ENCODE results near the gene HCK. TPM values are rescaled to one million over a fixed set of nuclear protein-coding genes. Genes with fewer than 3 reads are reported as not detected.

The HCK gene
- total and polyA plus RNA-seq, 2 donors = 8.3 to 12.2 TPM

DNA sequence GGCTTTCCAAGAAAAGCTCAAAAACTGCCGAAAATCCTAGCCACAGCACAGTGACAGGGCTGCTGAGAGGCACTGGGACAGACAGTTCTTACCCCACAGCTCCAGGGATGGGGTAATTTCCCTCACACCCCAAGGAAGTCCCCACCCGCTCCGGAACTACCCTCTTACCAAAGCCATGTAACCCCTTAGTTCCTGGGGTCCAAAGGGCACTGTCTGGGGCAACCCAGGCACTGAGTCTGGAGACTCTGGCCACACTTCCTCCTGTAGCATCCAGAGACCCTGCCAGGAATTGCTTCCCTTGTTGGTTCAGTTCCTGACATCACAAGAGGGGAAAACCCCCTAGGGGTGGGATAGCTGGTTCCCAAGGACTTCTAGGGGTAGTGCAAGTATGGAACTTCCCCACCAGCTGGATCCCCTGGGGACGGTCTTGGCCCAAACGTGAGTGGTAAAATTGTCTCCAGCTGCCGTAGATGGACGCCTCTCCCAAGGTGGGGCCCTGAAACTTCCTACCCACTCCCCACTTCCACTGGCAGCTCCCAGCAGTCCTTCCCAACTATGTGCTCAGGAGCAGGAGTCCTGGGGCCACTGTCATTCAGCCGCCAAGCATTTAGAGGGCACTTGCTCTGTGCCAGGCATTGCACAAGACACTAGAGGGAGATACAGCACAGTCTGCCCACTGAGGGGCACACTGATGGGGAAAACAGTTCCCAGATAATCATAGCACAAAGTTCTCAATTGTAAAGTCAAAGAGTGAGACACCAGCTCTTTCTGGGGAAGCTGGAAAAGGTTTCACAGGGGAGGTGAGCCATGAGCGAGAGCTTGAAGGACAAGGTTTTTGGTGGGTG, 17.2 kb upstream of the HCK start:
- WGBS = 52% methylated on average over 9 of the region's 9 CpGs
- H3K36me3 ChIP-seq (ENCODE audit: insufficient read depth) = no peaks in the 10 kb centered on the region
- DNase-seq (ENCODE audit: extremely low spot score) = no peak

DNA sequence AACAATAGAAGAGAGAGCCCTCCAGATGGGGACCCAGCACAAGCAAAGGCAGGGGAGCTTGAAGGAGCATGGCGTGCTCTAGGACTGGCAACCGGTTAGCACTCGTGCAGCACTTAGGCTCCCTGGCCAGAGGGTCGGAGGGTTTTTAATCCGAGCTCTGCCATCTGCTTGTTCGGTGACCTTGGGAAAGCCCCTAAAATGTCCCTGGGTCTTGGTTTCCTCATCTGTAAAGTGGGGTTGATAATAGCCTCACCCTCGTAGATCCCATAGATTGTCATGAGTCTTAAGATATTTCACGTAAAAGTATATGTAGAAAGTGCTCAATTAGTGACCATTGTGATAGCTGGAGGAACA, 16.6 kb upstream of the HCK start:
- H3K4me3 ChIP-seq (ENCODE audit: low read depth, low read length) = no peak overlapping the region
- no peak for DNase-seq (ENCODE audit: extremely low spot score)
- WGBS = 82% methylated on average over 8 of the region's 8 CpGs
- H3K36me3 ChIP-seq (ENCODE audit: insufficient read depth) = no peaks in the 10 kb centered on the region
- H3K4me1 ChIP-seq (ENCODE audit: insufficient read depth) = no peaks in the 10 kb centered on the region
- no peak overlapping the region for H3K27ac ChIP-seq (ENCODE audit: low read depth)

More for the DNA sequence above, 17.2 kb upstream of the HCK start:
- H3K4me1 ChIP-seq (ENCODE audit: insufficient read depth) = no peaks in the 10 kb centered on the region
- no peak overlapping the region for H3K4me3 ChIP-seq (ENCODE audit: low read depth, low read length)
- no peak overlapping the region for H3K27ac ChIP-seq (ENCODE audit: low read depth)

DNA sequence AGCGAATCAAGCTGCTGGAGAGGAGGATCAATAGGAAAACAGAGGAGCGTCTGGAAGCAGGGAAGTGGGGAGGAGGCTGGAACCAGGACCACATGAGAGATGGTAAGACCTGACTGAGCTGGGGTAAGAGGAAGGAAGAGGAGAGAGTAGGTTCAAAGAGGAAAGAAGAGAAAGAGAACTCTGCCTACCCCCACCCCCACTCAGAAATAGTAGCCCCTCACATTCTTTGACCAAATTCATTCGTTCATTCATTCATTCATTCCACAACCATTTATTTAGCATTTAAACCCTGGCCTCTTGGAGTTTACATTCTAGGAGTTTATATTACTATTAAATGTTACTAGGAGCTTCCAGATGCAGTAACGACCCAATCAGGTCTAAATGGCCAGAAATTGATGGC, 15.8 kb upstream of the HCK start:
- no peaks in the 10 kb centered on the region for H3K36me3 ChIP-seq (ENCODE audit: insufficient read depth)
- WGBS = 45% methylated on average over 4 of the region's 4 CpGs
- DNase-seq (ENCODE audit: extremely low spot score) = no peak
- no peak overlapping the region for H3K27ac ChIP-seq (ENCODE audit: low read depth)
- no peaks in the 10 kb centered on the region for H3K4me1 ChIP-seq (ENCODE audit: insufficient read depth)
- H3K4me3 ChIP-seq (ENCODE audit: low read depth, low read length) = no peak overlapping the region

DNA sequence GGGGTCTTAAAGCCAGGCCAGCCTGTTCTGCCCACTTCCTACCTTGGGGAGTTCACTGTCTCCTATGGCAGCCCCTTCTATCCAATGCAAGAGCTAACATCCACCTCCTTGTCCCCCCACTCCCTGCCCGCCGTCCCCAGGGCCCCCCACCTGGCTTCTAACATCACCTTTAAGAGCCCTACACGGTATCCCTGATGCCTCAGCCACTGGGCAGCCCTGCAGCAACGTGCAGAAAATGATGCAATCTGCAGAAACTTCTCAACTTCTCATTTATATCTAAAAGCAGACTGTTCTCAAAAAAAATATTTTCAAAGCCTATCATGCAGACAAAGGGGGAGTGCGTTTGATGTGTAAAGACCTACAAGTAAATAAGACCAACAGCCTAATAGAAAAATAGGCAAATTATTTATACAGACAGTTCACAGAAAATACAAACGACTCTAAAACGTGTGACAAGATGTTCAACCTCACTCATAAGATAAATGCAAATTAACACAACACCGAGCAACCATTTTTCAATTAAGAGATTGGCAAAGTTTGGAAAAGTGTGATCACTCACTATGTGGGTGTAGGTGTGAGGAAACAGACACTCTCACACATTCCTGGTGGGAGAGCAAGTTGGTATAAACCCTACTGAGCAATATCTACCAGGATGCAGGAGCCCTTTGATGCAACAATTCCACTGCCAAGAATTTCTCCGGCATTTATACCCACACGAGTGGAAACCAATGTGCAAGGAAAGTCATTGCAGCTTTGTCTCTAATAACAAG, 15.1 kb upstream of the HCK start:
- no peaks in the 10 kb centered on the region for H3K4me1 ChIP-seq (ENCODE audit: insufficient read depth)
- H3K4me3 ChIP-seq (ENCODE audit: low read depth, low read length) = no peak overlapping the region
- H3K27ac ChIP-seq (ENCODE audit: low read depth) = no peak overlapping the region
- H3K36me3 ChIP-seq (ENCODE audit: insufficient read depth) = no peaks in the 10 kb centered on the region
- DNase-seq (ENCODE audit: extremely low spot score) = no peak
- WGBS = 61% methylated on average over 10 of the region's 10 CpGs

DNA sequence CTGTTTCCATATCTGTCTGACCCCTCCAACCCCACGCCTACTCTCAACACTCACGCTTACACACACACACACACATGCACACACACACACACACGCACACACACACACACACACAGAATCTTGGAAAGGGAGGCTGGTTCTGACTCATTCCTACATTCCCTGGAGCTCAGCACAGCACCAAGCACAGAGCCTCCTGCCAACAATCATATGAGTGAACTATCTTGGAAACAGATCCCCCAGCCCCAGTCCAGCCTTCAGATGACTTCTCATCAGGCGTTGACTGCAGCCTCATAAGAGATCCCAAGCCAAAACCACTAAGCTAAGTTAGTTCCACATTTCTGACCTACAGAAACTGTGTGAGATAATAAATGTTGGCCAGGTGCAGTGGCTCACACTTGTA, 14.1 kb upstream of the HCK start:
- Histone ChIP-seq H3K36me3 (ENCODE audit: insufficient read depth) (no peaks in the 10 kb centered on the region), H3K4me3 (ENCODE audit: low read depth, low read length) (no peak overlapping the region), H3K4me1 (ENCODE audit: insufficient read depth) (no peaks in the 10 kb centered on the region), H3K27ac (ENCODE audit: low read depth) (no peak overlapping the region)
- no peak for DNase-seq (ENCODE audit: extremely low spot score)
- WGBS = 83% methylated on average over 4 of the region's 4 CpGs

DNA sequence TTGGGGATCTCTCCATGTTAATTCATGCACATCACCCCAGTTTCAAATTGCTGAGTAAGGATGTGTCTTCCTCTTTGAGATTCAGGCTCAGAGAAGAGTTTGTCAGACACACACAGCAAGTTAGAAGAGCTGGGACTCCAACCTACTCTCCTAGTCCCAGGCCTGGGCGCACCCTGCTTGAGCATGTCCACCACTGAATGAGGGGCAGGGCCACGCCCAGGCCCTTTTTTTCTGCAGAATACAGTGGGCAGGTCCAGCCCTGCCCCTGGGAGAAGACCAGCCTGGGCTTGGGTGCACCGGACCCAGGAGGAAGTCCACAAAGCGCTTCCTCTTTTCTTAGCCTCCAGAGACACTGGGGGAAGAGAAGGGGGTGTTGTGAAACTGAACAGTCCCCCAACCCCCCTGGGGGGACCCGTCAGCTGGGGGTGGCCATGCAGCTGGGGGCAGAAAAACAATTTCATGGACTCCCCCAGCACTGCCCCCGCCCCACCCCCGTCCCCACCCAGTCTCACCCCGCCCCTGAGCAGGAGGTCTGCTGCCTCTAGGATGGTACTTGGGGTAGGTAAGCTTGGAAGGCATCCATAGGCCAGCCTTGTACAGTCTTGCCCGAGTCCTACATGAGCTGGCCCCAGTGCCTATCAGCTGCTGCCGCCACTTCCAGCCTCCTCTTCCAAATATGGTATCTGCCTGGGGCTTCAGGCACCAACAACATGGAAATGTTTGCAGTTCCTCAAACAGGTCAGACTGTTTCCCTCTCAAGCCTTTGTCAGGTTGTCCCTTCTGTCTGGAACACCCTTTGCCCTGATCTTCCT, 11.7 kb upstream of the HCK start:
- no peak for DNase-seq (ENCODE audit: extremely low spot score)
- H3K4me3 ChIP-seq (ENCODE audit: low read depth, low read length) = no peak overlapping the region
- H3K27ac ChIP-seq (ENCODE audit: low read depth) = no peak overlapping the region
- H3K36me3 ChIP-seq (ENCODE audit: insufficient read depth) = no peaks in the 10 kb centered on the region
- WGBS = 61% methylated on average over 10 of the region's 10 CpGs
- no peaks in the 10 kb centered on the region for H3K4me1 ChIP-seq (ENCODE audit: insufficient read depth)

DNA sequence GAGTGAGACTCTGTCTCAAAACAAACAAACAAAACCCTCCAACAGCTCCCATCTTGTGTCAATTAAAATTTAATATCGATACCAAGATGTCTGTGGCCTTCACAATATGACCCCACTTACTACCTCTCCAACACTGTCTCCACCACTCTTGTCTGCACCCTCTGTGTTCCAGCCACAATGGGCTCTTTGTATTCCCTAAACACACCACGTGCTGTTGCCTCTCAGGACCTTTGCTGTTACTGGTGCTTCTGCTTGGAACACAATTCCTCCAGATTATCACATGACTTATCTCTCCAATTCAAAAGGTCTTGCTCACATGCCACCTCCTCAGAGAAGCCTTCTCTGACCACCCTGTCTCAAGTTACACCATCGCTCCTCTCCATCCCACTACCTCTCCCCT, 6.0 kb upstream of the HCK start:
- no peak overlapping the region for H3K4me3 ChIP-seq (ENCODE audit: low read depth, low read length)
- no peak overlapping the region for H3K27ac ChIP-seq (ENCODE audit: low read depth)
- WGBS = 69% methylated on average over 3 of the region's 3 CpGs
- H3K36me3 ChIP-seq (ENCODE audit: insufficient read depth) = no peaks in the 10 kb centered on the region
- no peak for DNase-seq (ENCODE audit: extremely low spot score)
- H3K4me1 ChIP-seq (ENCODE audit: insufficient read depth) = no peaks in the 10 kb centered on the region

DNA sequence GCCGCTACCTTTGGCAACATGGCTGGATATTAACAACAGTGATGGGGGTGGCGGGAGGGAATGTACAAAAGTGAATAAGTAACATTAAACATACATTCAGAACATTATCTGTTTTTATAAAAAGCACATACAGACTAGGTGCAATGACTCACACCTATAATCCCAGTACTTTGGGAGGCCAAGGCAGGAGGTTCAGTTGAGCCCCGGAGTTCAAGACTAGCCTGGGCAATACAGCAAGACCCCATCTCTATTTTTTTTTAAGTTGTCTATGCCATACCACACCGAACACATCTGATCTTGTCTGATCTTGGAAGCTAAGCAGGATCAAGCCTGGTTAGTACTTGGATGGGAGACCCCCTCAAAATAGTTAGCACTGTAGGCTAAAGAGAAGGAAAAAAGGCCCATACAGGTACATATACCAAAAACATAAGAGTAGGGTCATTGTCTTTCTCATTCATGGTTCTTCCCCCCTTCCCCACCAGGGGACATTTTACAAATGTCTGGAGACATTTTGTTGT, 1.7 kb upstream of the HCK start:
- Histone ChIP-seq H3K36me3 (ENCODE audit: insufficient read depth) (no peaks in the 10 kb centered on the region), H3K4me3 (ENCODE audit: low read depth, low read length) (no peak overlapping the region), H3K4me1 (ENCODE audit: insufficient read depth) (no peaks in the 10 kb centered on the region), H3K27ac (ENCODE audit: low read depth) (no peak overlapping the region)
- WGBS = 91% methylated on average over 4 of the region's 4 CpGs
- no peak for DNase-seq (ENCODE audit: extremely low spot score)

DNA sequence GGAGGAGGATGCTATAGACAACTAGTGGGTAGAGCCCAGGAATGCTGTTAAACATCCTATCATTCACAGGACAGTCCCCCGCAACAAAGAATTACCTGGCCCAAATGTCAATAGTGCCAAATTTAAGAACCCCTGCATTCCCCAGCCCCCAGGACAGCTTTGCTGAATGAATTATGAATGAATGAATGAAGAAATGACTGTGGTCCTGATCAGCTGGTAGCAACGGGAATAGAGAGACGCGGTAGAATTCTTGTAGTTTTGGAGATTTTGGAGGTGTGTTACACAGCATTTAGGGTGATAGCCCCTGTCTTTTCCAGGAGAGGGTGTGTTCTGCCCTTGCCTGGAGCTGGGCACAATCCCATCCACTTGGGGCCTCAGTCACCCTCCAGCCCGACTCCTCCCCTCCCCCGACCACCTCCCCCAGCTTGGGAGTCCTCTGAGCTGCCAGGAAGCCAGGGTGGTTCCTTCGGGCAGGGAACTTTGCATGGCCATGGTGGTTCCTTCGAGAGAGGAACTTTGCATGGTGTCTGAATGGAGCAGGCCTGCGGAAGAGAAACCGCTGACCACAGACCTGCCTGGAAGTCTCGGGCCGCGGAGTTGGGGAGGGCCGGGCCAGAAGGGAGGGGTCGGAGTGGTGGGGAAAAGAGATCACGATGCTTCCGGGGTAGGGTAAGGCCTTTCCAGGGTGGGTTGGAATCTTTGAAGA, 1.0 kb upstream of the HCK start:
- Histone ChIP-seq H3K27ac (ENCODE audit: low read depth) (no peak overlapping the region), H3K4me3 (ENCODE audit: low read depth, low read length) (no peak overlapping the region), H3K4me1 (ENCODE audit: insufficient read depth) (no peaks in the 10 kb centered on the region), H3K36me3 (ENCODE audit: insufficient read depth) (no peaks in the 10 kb centered on the region)
- DNase-seq (ENCODE audit: extremely low spot score) = no peak
- WGBS = 19% methylated on average over 17 of the region's 17 CpGs

DNA sequence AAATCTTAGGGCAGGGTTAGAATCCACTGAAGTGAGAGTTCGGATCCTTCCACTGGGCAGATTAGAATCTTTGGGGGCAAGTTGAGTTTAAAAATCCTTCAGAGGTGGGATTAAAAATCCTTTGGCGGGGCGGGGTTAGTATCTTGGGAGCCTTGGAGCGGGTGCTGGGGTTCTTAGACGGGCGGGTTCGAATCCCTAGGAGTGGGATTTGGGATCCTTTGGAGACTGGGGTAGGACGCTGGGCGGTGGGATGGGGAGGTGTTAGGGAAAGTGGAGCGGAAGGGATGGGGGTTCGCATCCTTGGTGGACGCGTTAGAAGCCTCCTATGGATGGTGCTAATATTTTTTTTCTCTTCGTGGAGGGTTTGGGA, 337 bp upstream of the HCK start:
- H3K27ac ChIP-seq (ENCODE audit: low read depth) = no peak overlapping the region
- WGBS = 7% methylated on average over 14 of the region's 14 CpGs
- H3K4me3 ChIP-seq (ENCODE audit: low read depth, low read length) = no peak overlapping the region
- H3K4me1 ChIP-seq (ENCODE audit: insufficient read depth) = no peaks in the 10 kb centered on the region
- no peaks in the 10 kb centered on the region for H3K36me3 ChIP-seq (ENCODE audit: insufficient read depth)
- no peak for DNase-seq (ENCODE audit: extremely low spot score)

DNA sequence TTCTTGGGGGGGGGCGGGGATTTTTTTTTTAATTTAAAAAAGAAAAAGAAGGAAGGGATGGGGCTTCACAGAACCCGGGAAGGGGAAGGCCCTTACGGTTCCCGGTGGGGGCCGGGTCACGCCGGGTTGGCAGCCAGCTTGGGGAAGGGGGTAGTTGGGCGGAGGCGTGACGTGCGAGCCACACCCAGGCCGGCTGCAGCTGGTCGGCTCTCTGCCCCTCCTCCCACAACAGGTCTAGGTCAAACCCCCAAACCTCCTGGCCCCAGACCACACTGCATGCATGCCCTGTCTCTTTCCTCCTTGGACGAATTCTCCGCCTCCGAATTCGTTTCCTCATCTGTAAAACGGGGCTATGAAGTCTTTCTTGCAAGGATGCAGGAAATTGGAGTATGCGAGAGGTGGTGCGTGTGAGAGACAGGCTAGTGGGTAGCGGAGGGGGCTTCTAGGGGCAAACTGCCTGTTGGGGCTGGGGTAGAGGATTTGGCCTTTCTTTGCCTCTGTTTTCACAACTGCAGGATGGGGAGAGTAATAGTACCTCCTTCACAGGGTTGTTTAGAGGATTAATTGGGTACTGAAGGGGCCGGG, 828 bp downstream of the HCK start:
- no peaks in the 10 kb centered on the region for H3K4me1 ChIP-seq (ENCODE audit: insufficient read depth)
- WGBS = 14% methylated on average over 22 of the region's 22 CpGs
- no peak overlapping the region for H3K27ac ChIP-seq (ENCODE audit: low read depth)
- no peaks in the 10 kb centered on the region for H3K36me3 ChIP-seq (ENCODE audit: insufficient read depth)
- DNase-seq (ENCODE audit: extremely low spot score) = no peak
- H3K4me3 ChIP-seq (ENCODE audit: low read depth, low read length) = no peak overlapping the region

DNA sequence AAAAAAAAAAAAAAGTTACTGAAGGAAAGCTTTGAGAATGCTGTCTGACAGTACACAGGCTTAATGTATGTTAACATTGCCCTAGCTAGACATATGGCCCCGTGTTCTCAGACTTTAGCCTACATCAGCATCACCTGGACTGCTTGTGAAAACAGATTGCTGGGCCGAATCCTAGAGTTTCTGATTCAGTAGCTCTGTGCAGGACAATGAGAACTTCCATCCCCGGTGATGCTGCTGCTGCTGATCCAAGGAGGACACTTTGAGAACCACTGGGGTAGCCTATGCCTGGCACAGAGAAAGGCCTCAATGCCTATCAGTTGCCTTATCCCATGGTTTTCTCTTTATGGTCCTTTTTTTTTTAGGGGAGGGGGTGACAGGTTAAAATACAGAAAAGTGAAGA, 1.6 kb downstream of the HCK start:
- DNase-seq (ENCODE audit: extremely low spot score) = no peak
- Histone ChIP-seq H3K4me3 (ENCODE audit: low read depth, low read length) (no peak overlapping the region), H3K36me3 (ENCODE audit: insufficient read depth) (no peaks in the 10 kb centered on the region), H3K27ac (ENCODE audit: low read depth) (no peak overlapping the region), H3K4me1 (ENCODE audit: insufficient read depth) (no peaks in the 10 kb centered on the region)
- 79% methylated on average over 3 of the region's 3 CpGs for WGBS

Data from urinary bladder (tissue), 4 donors.